GM19463 (cell line): ENCODE data around the gene HGFAC.
"Not testable (repeated sequence)": the region's sequence is repeated elsewhere in the genome, so short reads cannot be mapped to it uniquely, and the experiment has no call there.

Experiments
- ATAC-seq: cut with Tn5 transposase; IDR thresholded peaks from one replicate; pipeline ENCODE4 v1.9.1; 2021; ENCODE audit warnings: mild to moderate bottlenecking, moderate library complexity; ENCODE audit not compliant: unreplicated experiment

Gene HGFAC

DNA sequence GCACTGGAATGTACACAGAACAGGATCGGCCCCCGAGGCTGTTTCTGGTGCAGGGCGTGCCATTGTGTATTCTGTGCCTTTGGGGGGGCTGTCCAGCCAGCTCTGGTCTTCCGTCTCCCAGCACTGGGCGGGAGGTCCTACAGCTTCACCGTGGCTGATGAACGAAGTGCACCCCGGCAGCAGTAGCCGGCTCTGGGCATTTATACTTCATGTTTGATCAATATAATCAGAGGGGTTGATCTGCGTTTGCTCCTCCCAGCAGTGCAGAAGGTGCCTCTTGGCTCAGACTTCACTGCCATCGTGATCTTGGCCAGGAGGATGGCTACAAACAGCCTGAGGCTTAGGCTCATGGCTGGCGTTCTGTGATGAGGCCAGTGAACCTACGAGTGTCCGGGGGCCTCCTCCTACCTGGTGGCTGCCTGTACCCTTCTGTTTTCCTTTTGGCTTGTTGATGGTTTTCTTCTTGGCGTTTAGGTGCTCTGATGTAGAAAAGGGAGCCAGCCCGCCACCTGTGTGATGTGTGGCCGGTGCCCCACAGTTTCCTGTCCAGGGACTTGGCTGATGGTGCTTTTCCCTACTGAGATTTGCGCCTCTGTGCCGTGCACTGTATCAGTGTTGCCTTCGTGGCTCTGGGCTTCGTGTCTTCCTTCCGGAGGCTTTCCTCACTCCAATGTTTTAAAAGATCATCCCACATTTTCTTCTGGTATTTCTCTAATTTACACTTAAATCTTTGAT, 31.2 kb upstream of the HGFAC start:
- ATAC-seq = no peak

- not testable (repeated sequence) for ATAC-seq
Measured at GRCh38 chr4:3411190-3411589, 30.6 kb upstream of the HGFAC start.

DNA sequence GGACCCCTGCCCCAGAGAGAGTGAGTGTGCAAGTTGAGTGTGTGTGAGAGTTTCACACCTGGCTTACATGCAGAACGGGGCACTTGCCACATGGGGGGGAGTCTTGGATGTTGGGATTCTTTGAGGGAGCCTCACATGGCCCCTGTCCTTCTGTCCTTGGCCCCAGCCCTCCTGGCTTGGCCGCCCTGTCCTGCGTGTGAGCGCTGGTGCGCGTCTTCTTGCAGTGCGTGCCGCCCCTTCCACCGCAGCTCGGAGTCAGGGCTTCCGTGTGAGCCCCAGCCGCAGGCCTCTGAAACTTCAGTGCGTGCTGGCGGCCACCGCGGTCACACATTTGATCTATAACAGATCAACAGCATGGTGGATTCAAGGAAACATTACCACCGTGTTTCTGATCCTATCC, 30.1 kb upstream of the HGFAC start:
- ATAC-seq = no peak

GRCh38 chr4:3412257-3413020, 29.3 kb upstream of the HGFAC start:
- ATAC-seq = no peak

- ATAC-seq = no peak
Measured at GRCh38 chr4:3413217-3413671, 28.5 kb upstream of the HGFAC start.

- ATAC-seq = no peak
Measured at GRCh38 chr4:3413675-3414420, 27.9 kb upstream of the HGFAC start.

GRCh38 chr4:3414421-3415279, 27.1 kb upstream of the HGFAC start:
- no peak for ATAC-seq

DNA sequence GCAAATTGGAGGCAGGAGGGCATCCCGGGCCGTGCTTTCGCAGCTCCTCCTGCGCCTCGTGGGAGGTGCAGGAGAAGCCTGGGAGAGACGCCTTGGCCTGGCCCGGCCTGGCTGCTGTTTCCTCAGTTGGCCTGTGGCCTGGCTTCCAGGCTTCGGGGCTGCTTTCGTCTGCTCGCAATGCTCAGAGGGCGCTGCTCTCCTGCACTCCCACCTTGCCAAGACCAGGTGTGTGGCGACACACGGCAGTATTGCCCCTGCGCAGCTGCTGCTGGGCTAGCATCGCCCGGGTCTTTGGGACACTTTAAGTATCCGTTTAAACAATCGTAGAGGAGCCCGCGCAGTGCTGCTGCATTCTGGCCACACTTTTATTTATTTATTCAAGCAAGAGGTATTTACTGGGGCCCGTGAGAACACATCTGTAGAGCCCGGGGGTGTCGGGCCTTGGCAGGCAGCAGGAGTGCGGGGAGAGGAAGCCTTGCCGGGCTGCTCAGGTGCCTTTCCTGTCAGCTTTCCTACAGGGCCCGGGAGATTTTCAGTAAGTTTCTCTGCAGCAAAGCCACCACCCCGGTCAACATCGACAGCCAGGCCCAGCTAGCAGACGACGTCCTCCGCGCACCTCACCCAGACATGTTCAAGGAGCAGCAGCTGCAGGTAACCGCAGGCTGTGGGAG, 26.2 kb upstream of the HGFAC start:
- no peak for ATAC-seq

DNA sequence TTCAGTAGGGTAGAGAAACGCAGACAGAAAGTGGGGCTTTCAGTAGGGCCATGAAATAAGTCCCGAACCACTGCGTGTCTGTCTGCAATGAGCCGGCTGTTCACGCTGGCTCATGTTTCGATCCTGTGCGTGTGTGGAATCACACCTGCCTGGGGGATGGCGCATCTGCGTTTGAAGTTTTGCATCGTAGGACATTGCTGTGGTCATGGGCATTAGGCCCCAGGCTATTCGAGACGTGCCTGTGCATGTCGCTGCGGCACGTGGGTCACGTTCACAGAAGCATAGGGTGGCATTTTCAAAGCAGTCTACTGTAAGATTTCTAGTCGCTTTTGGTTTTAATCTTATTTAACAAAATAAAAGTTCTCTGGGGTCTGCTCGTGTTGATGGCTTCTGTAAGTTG, 25.5 kb upstream of the HGFAC start:
- ATAC-seq = no peak

GRCh38 chr4:3416821-3417221, 24.9 kb upstream of the HGFAC start:
- ATAC-seq = no peak

DNA sequence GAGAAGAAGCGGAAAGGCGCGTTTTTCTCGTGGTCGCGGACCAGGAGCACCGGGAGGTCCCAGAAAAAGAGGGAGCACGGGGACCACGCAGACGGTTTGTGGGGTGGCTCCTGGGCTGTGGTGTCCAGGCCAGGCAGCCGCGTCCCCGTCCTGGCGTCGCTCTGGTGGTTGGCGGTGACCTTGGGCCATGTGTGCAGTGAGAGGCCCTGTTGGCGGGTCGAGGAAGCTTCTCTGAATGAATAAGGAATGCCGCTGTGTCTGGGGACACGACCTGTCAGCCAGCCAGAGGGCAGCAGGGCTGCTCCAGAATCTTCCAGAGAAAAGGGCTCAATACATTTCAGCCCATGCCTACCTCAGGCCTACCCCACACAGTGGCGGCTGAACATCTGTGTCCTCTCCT, 24.3 kb upstream of the HGFAC start:
- ATAC-seq = no peak

GRCh38 chr4:3418029-3418762, 23.6 kb upstream of the HGFAC start:
- ATAC-seq = no peak

DNA sequence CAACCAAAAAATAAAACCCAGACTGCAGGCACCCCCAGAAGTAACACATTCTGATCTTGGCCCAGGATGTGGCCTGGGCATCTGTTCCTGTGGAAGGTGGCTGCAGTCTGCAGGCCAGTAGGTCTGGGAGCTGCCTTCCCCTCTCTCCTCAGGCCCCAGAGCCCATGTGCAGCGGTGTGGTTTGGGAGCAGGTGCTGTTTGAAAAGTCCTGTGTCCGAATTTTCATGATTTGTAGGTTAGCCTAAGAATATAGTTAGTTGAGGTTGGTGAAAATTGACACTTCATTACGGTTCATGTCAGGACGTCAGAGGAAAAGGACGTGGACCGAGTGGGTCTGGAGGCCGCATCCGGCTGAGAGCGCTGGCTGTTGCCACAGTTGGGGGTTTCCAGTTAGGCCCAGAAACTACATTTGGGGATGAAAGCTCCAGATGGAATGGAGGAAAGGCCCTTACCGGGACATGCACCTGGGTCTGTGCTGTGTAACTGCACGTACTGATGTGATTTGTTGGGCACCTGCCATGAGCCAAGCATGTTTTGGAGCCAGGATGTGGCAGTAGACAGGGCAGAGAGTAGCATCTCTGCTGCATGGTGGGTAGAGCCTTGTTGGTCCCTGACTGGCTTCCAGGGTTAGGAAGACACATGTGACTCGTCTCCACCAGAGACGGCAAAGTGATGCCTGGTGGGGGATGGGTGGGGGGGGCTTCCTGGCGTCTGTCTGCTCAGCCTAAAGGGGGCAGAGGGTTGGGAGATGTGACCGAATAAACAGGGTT, 21.7 kb upstream of the HGFAC start:
- ATAC-seq = no peak

GRCh38 chr4:3420606-3420955, 21.2 kb upstream of the HGFAC start:
- no peak for ATAC-seq

DNA sequence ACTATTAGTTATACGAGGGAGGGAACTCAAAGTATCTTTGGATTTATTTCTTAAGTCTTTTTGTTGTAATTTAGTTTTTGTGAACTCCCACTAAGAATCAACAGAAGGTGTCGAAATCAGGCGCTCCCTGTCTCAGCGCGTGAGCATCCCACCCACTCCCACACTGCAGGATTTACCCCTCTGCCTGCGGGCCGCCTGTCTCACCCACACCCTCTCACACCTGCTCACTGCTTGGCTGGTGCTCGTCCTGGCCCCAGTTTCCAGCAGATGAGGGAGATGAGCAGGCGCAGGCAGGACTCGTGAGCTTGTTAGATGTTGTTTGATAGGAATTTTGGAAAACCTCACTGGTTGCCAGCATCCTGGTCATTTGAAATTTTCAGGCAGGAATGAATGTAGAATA, 20.8 kb upstream of the HGFAC start:
- ATAC-seq = no peak

GRCh38 chr4:3421470-3421869, 20.3 kb upstream of the HGFAC start:
- ATAC-seq = no peak

DNA sequence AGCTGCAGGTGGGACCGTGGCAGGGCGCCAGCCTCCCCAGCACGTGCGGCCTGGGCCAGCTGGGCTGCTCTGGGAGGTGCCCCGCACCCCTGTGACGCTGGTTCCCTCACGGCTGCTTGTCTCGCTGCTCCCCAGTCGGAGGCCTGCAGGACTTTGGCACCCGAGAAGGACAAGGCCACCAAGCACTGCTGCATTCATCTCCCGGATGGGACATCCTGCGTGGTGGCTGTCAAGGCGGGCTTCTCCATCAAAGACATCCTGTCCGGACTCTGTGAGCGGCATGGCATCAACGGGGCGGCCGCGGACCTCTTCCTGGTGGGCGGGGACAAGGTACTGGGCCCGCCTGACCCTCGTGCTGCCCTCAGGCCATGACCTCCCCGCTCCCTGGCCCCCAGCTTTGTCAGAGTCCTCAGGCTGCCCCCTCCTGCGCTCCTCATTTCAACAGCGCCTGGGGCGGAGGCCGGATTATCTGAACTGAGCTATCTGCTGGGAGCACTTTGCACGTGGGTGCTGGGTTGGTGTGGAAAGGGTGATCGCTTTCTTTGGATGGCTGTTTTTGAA, 19.4 kb upstream of the HGFAC start:
- no peak for ATAC-seq

- ATAC-seq = no peak
Measured at GRCh38 chr4:3422808-3423297, 18.9 kb upstream of the HGFAC start.
